GM12878 (cell line): ENCODE measurements around the gene SLC25A3. TPM values are rescaled to one million over a fixed set of nuclear protein-coding genes. Genes with fewer than 3 reads are reported as not detected.

Experiments
- ATAC-seq: fragments of 200-7000 bp; cut with Tn5 transposase; 3 replicates; pipeline ENCODE4 v1.9.1; 2020; ENCODE audit warnings: mild to moderate bottlenecking, moderate library complexity
- BruUV-seq: library from RNA; stranded (reverse); fragments of 400-500 nt; replicated peaks from 2 replicates; lab custom pipeline; 2021; lab: Mats Ljungman, UMichigan
- CTCF ChIA-PET: fragments of 300-600 bp; sonication (Branson Sonifier 250); formaldehyde crosslinking; extraction: SDS; loops from one replicate; lab custom pipeline; 2021; ENCODE audit warnings: inconsistent platforms; lab: Yijun Ruan, JAX
- POLR2A ChIA-PET: fragments of 350-600 bp; formaldehyde crosslinking; extraction: SDS; loops from one replicate; lab custom pipeline; 2021; ENCODE audit warnings: inconsistent platforms; lab: Charles Lee
- RAD21 ChIA-PET: fragments of 300-600 bp; sonication (Branson Sonifier 250); formaldehyde crosslinking; loops from one replicate; lab custom pipeline; 2023; ENCODE audit warnings: antibody characterized with exemption; ENCODE audit not compliant: unreplicated experiment; lab: Charles Lee
- SMC1A ChIA-PET: fragments of 300-600 bp; sonication (Branson Sonifier 250); formaldehyde crosslinking; loops from one replicate; lab custom pipeline; 2023; ENCODE audit not compliant: unreplicated experiment, uncharacterized antibody; lab: Charles Lee
- DNase-seq: peaks from one replicate; pipeline ENCODE4 v3.0.0-alpha.2; 2011; ENCODE audit warnings: low read depth, low spot score
- FAIRE-seq: peaks from 3 replicates; lab custom pipeline; 2011; peaks lifted over from hg19 to GRCh38; lab: Jason Lieb, UNC
- H2AFZ ChIP-seq: 2 replicates; pipeline ENCODE4 v1.6.0; 2011; ENCODE audit warnings: low read depth, low read length, control low read depth; ENCODE audit not compliant: control insufficient read depth
- H3K27ac ChIP-seq: 2 replicates; pipeline ENCODE4 v1.5.1; 2011; ENCODE audit warnings: control low read depth; ENCODE audit not compliant: control insufficient read depth, insufficient read depth
- H3K27me3 ChIP-seq, 2 experiments: replicated peaks in 1 of 2; 2 replicates each; pipeline versions ENCODE4 v1.6.0 to v1.6.1; 2011; ENCODE audit warnings: low read length in 1 of 2; ENCODE audit not compliant: control insufficient read depth in 2 of 2, insufficient read depth in 2 of 2
- H3K36me3 ChIP-seq, 2 experiments: 2 replicates each; pipeline ENCODE4 v1.5.1; 2011; ENCODE audit warnings: low read length in 1 of 2; ENCODE audit not compliant: control insufficient read depth in 2 of 2, insufficient read depth in 2 of 2
- H3K4me1 ChIP-seq: 2 replicates; pipeline ENCODE4 v1.6.1; 2011; ENCODE audit warnings: mild to moderate bottlenecking, low read length, moderate library complexity, mixed read lengths; ENCODE audit not compliant: control insufficient read depth, insufficient read depth
- H3K4me2 ChIP-seq: 2 replicates; pipeline ENCODE4 v1.6.0; 2011; ENCODE audit warnings: control low read depth; ENCODE audit not compliant: control insufficient read depth, insufficient read depth
- H3K4me3 ChIP-seq: fragments of 200-600 bp; sonication (generic); 2 replicates; pipeline ENCODE4 v1.5.1; 2016
- H3K79me2 ChIP-seq: 2 replicates; pipeline ENCODE4 v1.6.0; 2011; ENCODE audit warnings: low read length; ENCODE audit not compliant: control insufficient read depth, insufficient read depth
- H3K9ac ChIP-seq: 2 replicates; pipeline ENCODE4 v1.8.0; 2011; ENCODE audit warnings: low read length, control low read depth, mixed read lengths; ENCODE audit not compliant: control insufficient read depth, insufficient read depth
- H3K9me3 ChIP-seq: replicated peaks from 3 replicates; pipeline ENCODE4 v1.5.1; 2011; ENCODE audit warnings: mild to moderate bottlenecking, low read length; ENCODE audit not compliant: control insufficient read depth, insufficient read depth
- H4K20me1 ChIP-seq: 2 replicates; pipeline ENCODE4 v1.6.0; 2011; ENCODE audit not compliant: control insufficient read depth, insufficient read depth
- CEBPB ChIP-seq, 2 experiments: fragments of 150-350 bp in 1 of 2; IDR thresholded peaks; 2 replicates each; pipeline ENCODE4 v1.6.1; 2012 to 2014; ENCODE audit warnings: low read depth in 2 of 2, low read length in 2 of 2, borderline replicate concordance in 1 of 2, inconsistent platforms in 1 of 2
- CREM ChIP-seq: IDR thresholded peaks from 2 replicates; pipeline ENCODE4 v1.6.1; 2014; ENCODE audit warnings: antibody characterized with exemption, low read depth
- DPF2 ChIP-seq: fragments of 450-650 bp; IDR thresholded peaks from 2 replicates; pipeline ENCODE4 v1.6.1; 2017; ENCODE audit warnings: mild to moderate bottlenecking
- E2F4 ChIP-seq: IDR thresholded peaks from 2 replicates; pipeline ENCODE4 v1.6.1; 2012; ENCODE audit warnings: low read depth, low read length, improper control_type of control experiment
- ETV6 ChIP-seq, 2 experiments: fragments of 450-650 bp in 1 of 2; IDR thresholded peaks in 1 of 2; conservative IDR thresholded peaks in 1 of 2; 2 replicates each; pipeline ENCODE4 v1.6.1; 2014; ENCODE audit warnings: antibody characterized with exemption in 1 of 2, borderline replicate concordance in 1 of 2, low read depth in 1 of 2, mild to moderate bottlenecking in 1 of 2, moderate library complexity in 1 of 2
- IKZF2 ChIP-seq, 2 experiments: fragments of 450-650 bp; IDR thresholded peaks; 2 replicates each; pipeline ENCODE4 v1.6.1; 2017; ENCODE audit warnings: mild to moderate bottlenecking in 2 of 2, moderate library complexity in 2 of 2
- MXI1 ChIP-seq: fragments of 150-350 bp; IDR thresholded peaks from 2 replicates; pipeline ENCODE4 v1.6.1; 2011; ENCODE audit warnings: low read depth, mild to moderate bottlenecking, inconsistent platforms, low read length, improper control_type of control experiment
- MYB ChIP-seq: fragments of 150-350 bp; IDR thresholded peaks from 2 replicates; pipeline ENCODE4 v1.6.1; 2014; ENCODE audit warnings: mild to moderate bottlenecking, low read depth, low read length, borderline replicate concordance
- POLR2AphosphoS5 ChIP-seq: IDR thresholded peaks from 2 replicates; pipeline ENCODE4 v1.6.1; 2011; ENCODE audit warnings: mild to moderate bottlenecking, low read length, inconsistent platforms
- RELB ChIP-seq: fragments of 450-650 bp; IDR thresholded peaks from 2 replicates; pipeline ENCODE4 v1.6.1; 2017; ENCODE audit warnings: low read depth, mild to moderate bottlenecking, moderate library complexity
- SMC3 ChIP-seq: IDR thresholded peaks from 2 replicates; pipeline ENCODE4 v1.6.1; 2011; ENCODE audit warnings: low read length, improper control_type of control experiment, borderline replicate concordance
- SUZ12 ChIP-seq: fragments of 200-600 bp; sonication (generic); IDR thresholded peaks from one replicate; pipeline ENCODE4 v1.6.1; 2018; ENCODE audit warnings: antibody characterized with exemption, mild to moderate bottlenecking; ENCODE audit not compliant: unreplicated experiment
- ZBTB11 ChIP-seq: fragments of 450-650 bp; formaldehyde crosslinking; IDR thresholded peaks from 2 replicates; pipeline ENCODE4 v1.5.0; 2022; ENCODE audit warnings: mild to moderate bottlenecking, missing genetic modification characterization
- ZNF384 ChIP-seq: IDR thresholded peaks from 2 replicates; pipeline ENCODE4 v1.6.1; 2012; ENCODE audit warnings: low read depth, mild to moderate bottlenecking, low read length, improper control_type of control experiment, borderline replicate concordance
- WGBS: methylation state at CpG from one replicate; pipeline ENCODE4 v1.1.6; 2016; ENCODE audit warnings: low lambda C conversion rate; ENCODE audit not compliant: insufficient replicate concordance, insufficient coverage; ENCODE audit errors: missing lambda C conversion rate; 5-methylcytosine and 5-hydroxymethylcytosine counted together
- in situ Hi-C: fragments of 300-500 bp; cut with MboI; formaldehyde crosslinking; loops from 9 replicates; pipeline ENCODE4 v1.14.3; 2018; ENCODE audit warnings: mixed read lengths
- intact Hi-C: fragments of 100-400 bp; cut with micrococcal nuclease; formaldehyde crosslinking; loops from one replicate; pipeline ENCODE4 v1.14.2; 2022; ENCODE audit not compliant: unreplicated experiment
- polyA plus RNA-seq, 11 experiments: library from polyadenylated mRNA; depleted of rRNA in 4 of 11; unstranded in 6 of 11; stranded (reverse) in 5 of 11; fragments of >200 nt; fragmentation: Nextera tagmentation in 4 of 11; fragmentation: Illumina TruSeq in 1 of 11; extraction: Ambion mirVana in 4 of 11; extraction: Trizol in 1 of 11; gene quantifications; 1 replicate in 1 of 11; 2 replicates in 10 of 11; pipeline versions ENCODE4 v1.2.1 to v1.2.3, GENCODE V29; 2011 to 2016; ENCODE audit warnings: inconsistent platforms in 2 of 11, missing spikeins in 2 of 11, low read depth in 1 of 11
- total RNA-seq, 4 experiments: library from RNA; depleted of rRNA in 3 of 4; stranded (reverse); fragments of >200 nt in 3 of 4; fragmentation: Illumina TruSeq in 1 of 4; extraction: Trizol in 1 of 4; gene quantifications; 2 replicates each; pipeline versions ENCODE4 v1.2.1 to v1.2.3, GENCODE V29; 2013 to 2021

The SLC25A3 gene
- total and polyA plus RNA-seq, 10 of the 15 experiments (the other 5 are each of a cell fraction or from before 2014, with no cell fraction given): 314 to 700 (median 589) TPM

- Histone ChIP-seq H3K27ac (peak overlapping the region; percentile 4; the same call in 1 of the 2 replicates), H3K4me3 (peak overlapping the region; percentile 87), H3K27me3 (no peaks in the 10 kb centered on the region), H3K79me2 (peaks cover 55% of the 10 kb centered on the region), H3K4me2 (peak overlapping the region; percentile 91), H4K20me1 (no peaks in the 10 kb centered on the region; the same call in 1 of the 2 replicates), H3K9ac (peak overlapping the region; percentile 99), H2AFZ (no peak overlapping the region), H3K4me1 (no peaks in the 10 kb centered on the region), H3K9me3 (no peaks in the 10 kb centered on the region), H3K36me3 (peaks cover 4 to 26% of the 10 kb centered on the region in 2 experiments)
- FAIRE-seq (no peak), DNase-seq (no peak), ATAC-seq (peak; percentile 10)
- intact Hi-C loops (no loop called here), in situ Hi-C loops (no loop called here)
- ChIA-PET POLR2A (interaction anchor here (0.6 to 5.1 kb wide), 11 partner anchors 8 to 78 kb away, joined by 3 to 49 read pairs (median 8); partner anchors contain the start of genes APAF1 and IKBIP), SMC1A (interaction anchor here (0.7 to 7.0 kb wide), 19 partner anchors 8 to 403 kb away, joined by 3 to 54 read pairs (median 6); partner anchors contain the start of genes APAF1 and IKBIP), RAD21 (interaction anchor here (0.7 to 5.1 kb wide), 13 partner anchors 10 to 147 kb away, joined by 3 to 27 read pairs (median 4); partner anchors contain the start of genes APAF1 and IKBIP), CTCF (interaction anchor here (0.6 to 5.3 kb wide), 18 partner anchors 10 to 179 kb away, joined by 3 to 48 read pairs (median 4); no protein-coding TSS in a partner anchor)
- no TSS peak for BruUV-seq
- 0% methylated on average over 3 of the region's 3 CpGs for WGBS
- no peak for TF ChIP-seq E2F4
- TF ChIP-seq MXI1: 0 out of 2 replicates have a peak, but pooled peaks have one; percentile 29
- TF ChIP-seq IKZF2 (IDR thresholded peaks at IDR 0.05): no peak
- TF ChIP-seq ETV6 (conservative IDR thresholded peaks at IDR 0.05 in 1 of 2, IDR thresholded peaks at IDR 0.05 in 1 of 2; ENCODE audit: borderline replicate concordance in 1 of 2, low read depth in 1 of 2): no peak
- TF ChIP-seq RELB: no peak
- TF ChIP-seq ZNF384: no peak
- TF ChIP-seq SMC3: no peak
- 0 out of 2 replicates have a peak, but pooled peaks have one; percentile 23 for TF ChIP-seq POLR2AphosphoS5
- TF ChIP-seq ZBTB11 (CRISPR knock-in tag): no peak
- TF ChIP-seq DPF2: no peak
- no peak for TF ChIP-seq MYB
- no peak for TF ChIP-seq CREM
- no peak for TF ChIP-seq CEBPB (IDR thresholded peaks at IDR 0.05; ENCODE audit: borderline replicate concordance in 1 of 2, low read depth in 2 of 2, low read length in 2 of 2)
- no peak for TF ChIP-seq SUZ12
Measured at GRCh38 chr12:98595243-98595988, 1.9 kb downstream of the SLC25A3 start.
